ENCODE measurements around the gene HID1.
A peak's percentile ranks its signal among the peaks of the same experiment; 100 is the strongest.

The HID1 gene

DNA sequence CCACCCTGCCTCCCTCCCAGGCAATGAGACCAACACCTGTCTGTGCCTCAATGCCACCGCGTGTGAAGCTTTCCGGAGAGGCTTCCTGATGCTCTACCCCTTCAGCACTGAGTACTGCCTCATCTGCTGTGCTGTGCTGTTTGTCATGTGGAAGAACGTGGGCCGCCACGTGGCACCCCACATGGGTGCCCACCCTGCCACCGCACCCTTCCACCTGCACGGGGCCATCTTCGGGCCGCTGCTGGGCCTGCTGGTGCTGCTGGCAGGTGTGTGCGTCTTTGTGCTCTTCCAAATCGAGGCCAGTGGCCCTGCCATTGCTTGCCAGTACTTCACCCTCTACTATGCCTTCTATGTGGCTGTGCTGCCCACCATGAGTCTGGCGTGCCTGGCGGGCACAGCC lies 25.9 kb downstream of the HID1 start:
- DNase-seq = no peak

DNA sequence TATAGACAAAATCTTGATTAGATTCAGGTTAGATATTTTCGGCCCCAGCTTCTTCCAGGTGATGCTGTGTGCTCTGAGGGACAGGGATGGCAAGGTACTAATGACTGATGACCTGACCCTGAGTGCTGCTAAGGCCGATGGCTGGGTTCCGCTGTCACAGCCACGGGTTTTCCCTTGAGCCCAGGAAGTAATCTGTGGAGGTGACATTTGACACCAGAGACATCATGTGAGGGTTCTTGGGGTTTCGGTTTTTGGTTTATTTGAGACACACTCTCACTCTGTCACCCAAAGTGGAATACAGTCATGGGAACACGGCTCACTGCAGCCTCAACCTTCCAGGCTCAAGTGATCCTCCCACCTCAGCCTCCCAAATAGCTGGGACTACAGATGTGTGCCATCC lies 27.0 kb downstream of the HID1 start:
- no peak for DNase-seq

DNA sequence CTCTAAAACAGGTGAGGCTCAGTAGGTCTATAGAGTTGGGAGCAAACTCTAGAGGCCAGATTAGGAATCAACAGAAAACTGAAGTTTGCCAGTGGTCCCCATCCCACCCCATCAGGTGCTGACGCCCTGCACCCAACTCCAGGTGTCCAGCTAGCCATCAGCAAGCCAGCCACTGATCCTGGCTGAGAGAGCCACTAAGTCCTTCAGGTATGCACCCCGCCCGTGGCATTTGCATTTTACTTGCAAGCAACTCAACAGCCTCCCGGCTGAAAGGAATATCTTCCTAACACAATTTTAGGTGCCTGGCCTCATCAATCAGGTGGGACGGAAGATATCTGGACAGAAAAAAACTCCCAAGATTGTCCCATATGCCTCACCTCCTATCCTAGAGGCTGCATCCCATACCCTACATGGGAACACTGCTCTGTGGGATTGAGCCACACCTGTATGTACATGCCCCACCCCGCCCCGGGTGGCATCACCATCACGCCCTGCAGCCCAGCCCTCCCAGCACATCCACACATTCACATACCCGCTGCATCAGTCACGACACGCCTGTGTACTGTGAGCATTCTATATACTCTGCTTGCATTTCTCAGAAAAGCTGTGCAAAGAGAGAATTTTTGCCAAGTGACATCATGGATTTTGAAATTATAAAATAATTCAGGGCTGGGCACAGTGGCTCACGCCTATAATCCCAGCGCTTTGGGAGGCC lies 28.6 kb downstream of the HID1 start:
- DNase-seq = no peak

DNA sequence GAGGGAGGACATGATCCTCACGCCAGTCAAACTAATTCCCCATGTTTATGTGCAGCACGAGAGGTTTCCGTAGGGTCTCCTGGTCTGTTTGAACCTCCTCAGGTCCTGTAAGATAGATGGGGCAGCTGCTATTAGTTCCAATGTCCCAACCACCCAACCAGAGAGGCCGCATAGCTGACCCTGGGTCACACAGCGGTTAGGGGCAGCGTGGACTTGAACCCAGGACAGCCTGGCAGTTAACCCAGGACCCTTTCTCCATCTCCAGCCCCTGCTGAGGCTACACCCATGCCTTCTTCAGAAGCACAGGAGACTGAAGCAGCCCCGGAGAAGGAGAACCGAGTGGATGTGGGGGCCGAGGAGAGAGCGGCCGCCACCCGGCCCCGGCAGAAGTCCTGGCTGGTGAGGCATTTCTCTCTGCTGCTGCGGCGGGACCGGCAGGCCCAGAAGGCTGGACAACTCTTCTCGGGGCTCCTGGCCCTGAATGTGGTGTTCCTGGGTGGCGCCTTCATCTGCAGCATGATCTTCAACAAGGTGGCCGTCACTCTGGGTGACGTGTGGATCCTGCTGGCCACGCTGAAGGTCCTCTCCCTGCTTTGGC lies 31.3 kb downstream of the HID1 start:
- DNase-seq = no peak

DNA sequence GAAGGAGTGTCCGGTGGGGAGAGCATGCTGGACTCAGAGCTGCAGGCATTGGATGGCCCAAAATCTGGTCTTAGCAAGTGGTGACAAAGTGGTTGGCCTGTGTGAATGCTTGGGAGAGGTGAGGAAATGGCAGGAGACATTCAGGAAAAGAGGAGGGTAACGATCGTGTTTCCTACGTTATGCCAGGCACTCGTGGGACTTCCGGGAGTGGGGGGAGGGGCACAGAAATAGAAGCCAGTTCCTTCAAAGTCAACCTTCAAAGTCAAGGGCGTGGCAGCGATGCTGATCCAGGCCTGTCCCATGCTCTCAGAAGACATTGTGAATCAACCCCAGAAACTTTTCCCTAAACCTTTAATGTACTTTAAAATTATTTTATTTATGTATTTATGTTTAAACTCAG lies 33.0 kb downstream of the HID1 start:
- no peak for DNase-seq

DNA sequence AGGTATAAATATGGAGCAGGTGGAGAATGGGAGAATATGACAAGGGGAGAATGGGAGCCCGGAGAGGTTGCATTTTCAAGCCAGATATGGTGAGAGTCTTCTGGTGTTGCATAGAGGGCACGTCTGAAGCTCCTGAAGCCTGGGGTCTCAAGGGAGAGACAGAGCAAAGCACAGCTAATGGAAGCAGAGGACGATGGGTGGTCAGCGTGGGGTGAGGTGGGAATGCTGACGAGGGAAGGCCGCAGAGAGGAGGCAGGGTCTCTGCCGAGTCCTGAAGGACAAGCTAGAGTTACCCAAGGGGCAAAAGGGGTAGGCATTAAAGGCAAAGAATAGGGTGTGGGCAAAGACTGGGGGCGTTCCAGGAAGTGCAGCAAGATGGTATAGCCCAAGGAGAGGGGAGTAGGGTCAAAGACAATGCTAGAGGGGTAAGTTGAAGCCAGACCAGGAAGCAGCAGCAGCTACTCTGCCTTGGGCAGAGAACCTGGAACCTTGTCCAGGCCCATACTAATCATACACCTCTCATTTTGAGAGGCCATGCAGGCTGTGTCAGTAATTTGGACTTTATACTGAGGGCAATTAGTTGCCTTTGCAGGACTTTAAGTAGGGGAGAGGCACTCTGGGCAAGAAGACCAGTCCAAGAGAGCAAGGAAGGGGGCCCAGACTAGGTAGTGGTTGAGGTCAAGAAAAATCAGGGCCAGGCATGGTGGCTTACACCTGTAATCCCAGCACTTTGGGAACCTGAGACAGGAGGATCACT lies 34.2 kb downstream of the HID1 start:
- DNase-seq = no peak

DNA sequence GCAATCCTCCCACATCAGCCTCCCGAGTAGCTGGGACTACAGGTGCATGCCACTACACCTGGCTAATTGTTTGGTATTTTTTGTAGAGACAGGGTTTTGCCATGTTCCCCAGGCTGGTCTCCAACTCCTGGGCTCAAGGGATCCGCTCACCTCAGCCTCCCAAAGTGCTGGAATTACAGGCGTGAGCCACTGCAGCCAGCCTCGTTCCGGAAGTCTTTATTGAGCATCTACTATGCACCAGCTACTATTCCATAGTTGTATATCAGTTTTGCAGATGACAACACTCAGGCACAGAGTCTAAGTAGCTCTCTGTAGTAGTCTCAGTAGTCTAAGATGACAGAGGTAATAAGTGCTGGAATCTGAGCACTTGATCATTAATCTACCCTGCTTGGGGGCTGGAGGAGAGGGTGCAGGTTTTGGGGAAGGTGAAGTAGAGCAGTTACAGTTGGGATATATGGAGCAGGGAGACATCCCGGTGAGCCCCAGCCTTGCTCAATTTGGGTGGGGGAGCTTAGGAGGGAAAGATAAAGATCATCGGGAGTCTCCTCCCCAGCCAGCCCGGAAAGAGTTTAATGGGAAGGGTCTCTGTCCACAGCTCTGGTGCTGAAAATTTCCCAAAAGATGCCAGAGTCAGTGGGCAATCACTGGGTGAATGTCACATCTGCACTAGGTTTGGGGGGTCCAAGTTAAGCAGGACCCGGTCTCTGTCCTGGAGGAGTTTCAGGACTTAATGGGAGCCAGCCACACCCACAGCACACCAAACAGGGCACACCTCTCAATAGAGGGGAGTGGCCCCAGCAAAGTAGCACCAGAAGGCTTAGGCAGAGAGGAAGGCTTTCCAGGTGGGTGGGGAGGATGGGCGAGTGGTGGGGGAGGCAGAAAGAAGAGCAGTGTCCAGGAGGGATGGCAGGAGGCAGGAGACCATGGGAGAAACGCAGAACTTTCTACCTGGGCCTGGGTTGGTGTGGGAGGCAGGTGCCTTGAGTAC lies 35.2 kb downstream of the HID1 start:
- DNase-seq = no peak

DNA sequence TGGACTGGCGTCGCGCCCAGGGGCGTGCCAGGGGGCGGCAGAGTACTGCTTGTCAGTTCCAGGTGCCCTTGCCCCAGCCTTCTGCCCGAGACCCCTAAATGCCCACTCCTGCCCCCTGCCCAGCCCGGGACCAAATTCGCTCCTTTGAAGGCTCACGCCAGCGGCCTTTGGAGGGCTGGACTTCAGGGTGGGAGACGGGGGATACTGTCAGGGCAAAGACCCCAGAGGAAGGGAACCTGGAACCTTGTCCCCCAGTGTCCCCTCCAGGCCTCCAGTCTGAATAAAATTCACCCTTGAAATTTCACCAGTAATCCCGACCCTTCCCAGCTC lies 36.1 kb downstream of the HID1 start:
- DNase-seq = no peak

DNA sequence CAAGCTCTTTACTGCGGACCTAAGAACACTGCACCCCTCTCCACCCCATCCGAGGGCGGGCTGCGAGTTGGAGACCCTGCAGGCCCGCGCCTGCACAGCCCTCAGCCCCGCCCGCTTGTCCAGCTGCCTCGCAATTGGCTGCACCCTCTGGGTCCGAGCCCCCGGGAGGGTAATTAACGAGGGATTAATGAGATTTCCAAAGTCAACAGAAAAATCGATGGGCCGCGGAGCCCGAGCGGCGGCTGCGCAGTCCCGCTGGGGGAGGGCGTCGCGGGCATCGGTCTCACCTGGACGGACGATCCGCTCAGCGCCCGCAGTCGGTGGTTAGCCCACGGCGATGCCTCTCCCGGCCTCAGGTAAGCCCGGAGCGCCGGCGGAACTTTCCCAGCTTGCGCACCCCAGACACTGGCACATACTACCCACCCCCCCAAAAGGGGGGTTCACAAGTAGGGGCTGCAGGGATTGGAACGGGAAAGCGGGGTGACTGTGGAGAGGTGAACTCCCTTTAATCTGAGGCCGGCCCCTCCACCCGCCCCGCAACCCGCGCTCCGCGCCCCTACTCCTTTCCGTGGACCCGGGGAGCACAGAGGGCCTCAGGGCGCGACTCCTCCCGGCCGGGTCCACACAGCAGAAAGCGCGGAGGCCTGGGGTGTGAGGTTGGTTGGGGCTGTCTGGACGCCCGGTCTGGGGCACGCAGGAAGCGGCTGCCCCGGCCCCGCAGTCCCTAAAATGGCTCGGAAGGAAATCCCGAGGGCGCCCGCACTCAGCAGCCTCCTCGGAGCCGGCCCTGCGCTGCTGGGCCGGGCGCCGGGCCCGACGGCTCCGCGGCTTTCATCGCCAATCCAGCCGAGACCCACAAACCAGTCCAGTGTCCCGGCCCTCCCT lies 36.7 kb downstream of the HID1 start, which contains the start of gene OTOP3:
Gene OTOP3 (plus strand): TSS at position 314 of the 885 bp plus-strand sequence. CDS start 24 bp downstream, at position 338.
- DNase-seq = no peak

DNA sequence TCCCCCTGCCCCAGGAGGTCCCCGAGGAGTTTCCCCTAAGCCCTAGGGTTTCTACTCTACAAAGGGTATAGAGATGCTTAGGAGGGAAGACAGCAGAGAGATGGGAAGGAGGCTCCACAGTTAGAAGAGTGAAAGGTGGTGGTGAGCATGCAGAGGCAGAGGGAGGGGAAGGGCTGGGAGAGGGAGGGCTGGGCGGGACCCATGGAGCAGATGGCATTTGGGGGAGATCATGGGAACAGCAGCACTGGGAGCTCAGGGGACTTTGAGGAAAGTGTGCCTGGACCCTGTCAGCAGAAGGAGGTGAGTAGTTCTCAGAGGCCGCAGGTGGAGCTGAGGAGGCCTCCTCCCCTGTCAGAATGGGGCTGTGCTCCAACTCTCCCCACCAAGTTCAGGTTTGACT lies 37.5 kb downstream of the HID1 start:
- DNase-seq = no peak

DNA sequence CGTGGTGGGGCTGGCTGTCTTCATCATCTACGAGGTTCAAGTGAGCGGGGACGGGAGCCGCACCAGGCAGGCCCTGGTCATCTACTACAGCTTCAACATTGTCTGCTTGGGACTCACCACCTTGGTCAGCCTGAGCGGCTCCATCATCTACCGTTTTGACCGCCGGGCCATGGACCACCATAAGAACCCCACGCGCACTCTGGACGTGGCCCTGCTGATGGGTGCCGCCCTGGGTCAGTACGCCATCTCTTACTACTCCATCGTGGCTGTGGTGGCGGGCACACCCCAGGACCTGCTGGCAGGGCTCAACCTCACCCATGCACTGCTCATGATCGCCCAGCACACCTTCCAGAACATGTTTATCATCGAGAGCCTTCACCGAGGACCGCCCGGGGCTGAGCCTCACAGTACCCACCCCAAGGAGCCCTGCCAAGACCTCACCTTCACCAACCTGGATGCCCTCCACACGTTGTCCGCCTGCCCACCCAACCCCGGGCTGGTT lies 42.0 kb downstream of the HID1 start:
- DNase-seq = no peak

DNA sequence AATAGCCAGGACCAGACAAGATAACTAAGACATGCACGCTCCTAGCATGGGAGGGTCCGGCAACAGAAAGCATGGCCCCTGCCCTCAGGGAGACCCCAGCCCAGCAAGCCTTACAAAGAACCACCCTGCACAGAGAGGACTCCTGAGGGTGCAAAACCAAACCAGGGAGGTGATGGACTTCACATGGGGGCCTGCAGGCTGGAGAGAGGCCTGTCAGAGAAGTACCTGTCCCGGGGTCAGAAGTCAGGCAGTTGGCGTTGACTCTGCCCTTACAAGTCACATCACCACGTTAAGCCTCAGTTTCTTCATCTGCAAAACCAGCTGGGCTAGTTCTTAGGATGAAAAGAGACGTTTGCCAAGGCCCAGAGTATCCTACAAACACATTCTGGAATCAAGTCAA lies 43.8 kb downstream of the HID1 start:
- DNase-seq = no peak

DNA sequence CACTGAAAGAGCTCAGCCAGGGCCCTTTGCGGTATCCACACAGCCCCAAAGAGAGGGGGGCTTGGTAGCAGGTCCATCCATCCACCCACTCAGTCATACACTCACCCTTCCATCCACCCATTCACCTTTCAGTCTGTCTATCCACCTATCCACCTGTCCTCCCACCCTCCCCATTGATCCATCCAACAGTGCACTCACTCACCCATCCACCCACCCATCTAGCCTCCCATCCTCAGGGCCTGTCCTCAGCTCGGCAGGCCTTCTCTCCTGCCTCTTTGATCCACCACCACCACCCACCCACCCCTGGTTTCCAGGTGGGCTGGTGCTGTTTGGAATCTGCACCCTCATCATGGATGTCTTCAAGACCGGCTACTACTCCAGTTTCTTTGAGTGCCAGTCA lies 47.3 kb downstream of the HID1 start:
- no peak for DNase-seq

DNA sequence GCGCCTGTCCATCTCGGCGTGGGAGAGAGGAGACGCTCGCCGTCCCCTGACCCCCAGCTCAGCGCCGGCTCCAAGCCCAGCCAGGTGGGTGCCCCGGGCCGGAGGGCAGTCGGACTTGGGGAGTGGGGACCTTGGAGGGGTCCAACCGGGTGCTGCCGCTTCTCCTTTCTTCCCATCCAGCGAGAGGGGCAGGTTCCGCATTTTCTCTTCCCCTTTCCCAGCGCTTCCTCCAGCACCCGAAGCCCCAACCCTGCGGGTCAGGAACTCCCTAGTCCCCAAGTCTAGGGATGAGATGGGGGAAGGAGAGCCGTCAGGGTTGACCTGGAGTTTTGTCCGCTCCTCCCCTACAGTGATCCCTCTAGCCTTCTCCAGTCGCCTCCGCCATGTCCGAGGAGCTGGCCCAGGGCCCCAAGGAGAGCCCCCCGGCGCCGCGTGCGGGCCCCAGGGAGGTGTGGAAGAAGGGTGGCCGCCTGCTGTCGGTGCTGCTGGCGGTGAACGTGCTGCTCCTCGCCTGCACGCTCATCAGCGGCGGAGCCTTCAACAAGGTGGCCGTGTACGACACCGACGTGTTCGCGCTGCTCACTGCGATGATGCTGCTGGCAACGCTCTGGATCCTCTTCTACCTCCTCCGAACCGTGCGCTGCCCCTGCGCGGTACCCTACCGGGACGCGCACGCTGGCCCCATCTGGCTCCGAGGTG lies 48.2 kb downstream of the HID1 start, which contains the start of gene OTOP2:
Gene OTOP2 (plus strand): TSS at position 24 of the 699 bp plus-strand sequence. CDS start 360 bp downstream, at position 384.
- DNase-seq = peak; percentile 17

DNA sequence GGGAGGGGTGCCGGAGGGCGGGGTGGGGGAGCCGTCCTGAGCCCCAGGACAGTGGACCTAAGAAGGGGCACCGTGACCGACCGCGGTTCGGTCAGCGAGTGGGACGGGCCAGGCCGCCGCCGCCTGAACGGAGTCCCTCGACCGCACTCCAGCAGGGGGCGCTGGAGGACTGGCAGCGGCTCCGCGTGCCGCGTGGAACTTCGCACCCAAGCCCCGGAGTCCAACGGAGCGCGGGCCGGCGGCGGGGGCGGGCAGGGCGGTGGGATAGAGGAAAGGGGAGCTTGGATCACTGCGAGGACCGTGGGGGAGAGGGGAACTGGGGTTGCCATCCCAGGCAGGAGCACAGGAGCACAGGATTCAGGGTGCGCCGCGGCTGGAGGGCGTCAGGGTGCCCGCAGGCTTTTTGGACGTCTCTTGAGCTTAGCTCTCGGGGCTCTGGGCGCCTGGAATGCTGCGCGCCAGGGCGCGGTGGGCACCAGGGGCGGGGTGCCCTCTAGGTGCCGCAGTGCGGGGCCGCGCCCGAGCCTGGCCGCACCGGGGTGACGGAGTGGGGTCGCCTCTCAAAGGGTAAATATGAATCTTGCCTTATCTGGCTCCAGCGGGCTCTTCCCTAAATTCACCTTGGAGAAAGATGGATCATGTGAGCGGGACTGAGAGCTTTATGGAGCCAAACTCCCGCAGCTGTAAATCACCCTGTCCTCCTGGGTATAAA lies 48.9 kb downstream of the HID1 start:
- DNase-seq = peak; percentile 69

DNA sequence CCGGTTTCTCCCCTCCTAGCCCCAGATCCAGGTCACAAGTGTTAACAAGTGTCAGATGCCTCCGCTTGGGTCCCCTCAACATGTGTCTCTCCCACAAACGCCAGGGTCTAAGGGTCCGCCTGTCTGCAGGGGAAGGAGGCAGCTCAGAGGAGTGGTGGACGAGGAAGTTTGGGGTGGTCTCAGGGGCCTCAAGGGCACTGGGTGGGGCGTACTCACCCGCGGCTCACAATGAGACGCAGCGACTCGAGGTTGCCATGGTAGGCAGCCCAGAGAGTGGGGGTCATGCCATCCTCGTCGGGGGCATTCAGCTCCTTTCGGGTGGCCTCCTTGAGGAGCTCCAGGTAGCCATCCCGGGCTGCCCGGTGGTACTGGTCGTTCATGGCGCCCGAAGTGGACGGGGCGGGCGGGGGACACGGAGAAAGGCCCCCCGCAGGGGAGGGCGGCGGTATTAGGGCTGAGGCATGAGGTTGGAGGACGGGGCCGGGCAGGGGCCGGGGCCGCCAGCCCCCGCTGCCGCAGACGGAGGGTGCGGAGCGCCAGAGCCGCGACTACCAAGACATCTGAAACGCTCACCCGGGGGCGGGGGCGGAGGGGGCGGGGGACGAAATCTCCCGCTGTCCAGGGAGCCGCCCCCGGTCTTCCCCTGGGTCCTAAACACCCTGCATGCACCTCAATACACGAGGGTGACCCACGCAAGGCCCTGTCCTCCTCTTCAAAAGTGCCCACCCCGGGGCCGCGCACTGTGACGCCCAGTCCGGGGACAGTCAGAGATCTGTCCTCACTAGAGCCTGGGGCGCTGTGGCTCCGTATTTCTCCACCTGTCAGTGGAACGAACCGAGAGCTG lies 49.6 kb downstream of the HID1 start, which contains the start of gene USH1G:
Gene USH1G (minus strand): TSS at position 562 of the 844 bp plus-strand sequence. CDS start 182 bp downstream, at position 380.
- no peak for DNase-seq

DNA sequence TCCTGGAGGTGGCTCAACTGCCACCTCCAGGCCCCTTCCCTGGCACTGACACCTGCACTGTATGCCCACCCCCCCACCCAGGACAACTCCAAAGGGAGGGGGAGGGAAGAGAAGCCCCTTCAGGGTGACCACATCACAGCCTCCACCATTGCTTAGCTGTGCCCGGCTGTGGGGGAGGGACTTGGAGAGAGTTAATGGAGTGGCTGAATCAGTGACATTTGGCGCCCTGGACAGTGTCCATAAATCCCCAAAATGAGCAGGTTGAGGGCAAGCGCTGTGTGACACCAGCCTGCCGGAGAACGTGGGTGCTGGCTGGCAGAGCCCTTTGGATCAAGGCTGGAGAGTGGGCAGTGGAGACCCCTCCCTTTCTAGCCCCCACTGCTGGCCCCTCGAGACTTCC lies 50.4 kb downstream of the HID1 start:
- DNase-seq = no peak

DNA sequence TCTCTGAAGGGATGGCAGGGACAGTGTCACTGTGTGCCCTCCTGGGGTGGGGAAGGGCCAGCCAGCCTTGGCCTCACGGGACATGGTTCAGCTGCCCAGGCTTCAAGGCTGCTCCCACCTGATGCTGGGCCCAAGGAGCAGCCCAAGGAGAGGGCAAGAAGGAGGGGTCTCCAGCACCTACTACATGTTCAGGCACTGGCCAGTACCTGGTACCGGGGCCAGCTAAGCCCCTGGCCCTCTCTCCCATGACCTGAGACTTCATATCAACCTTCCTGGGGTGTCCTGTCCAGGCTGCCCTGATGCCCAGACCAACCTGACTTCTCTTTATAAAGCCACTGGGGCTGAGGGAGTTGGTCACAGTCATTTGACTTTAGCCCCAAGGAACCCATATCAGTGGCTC lies 50.8 kb downstream of the HID1 start:
- no peak for DNase-seq

DNA sequence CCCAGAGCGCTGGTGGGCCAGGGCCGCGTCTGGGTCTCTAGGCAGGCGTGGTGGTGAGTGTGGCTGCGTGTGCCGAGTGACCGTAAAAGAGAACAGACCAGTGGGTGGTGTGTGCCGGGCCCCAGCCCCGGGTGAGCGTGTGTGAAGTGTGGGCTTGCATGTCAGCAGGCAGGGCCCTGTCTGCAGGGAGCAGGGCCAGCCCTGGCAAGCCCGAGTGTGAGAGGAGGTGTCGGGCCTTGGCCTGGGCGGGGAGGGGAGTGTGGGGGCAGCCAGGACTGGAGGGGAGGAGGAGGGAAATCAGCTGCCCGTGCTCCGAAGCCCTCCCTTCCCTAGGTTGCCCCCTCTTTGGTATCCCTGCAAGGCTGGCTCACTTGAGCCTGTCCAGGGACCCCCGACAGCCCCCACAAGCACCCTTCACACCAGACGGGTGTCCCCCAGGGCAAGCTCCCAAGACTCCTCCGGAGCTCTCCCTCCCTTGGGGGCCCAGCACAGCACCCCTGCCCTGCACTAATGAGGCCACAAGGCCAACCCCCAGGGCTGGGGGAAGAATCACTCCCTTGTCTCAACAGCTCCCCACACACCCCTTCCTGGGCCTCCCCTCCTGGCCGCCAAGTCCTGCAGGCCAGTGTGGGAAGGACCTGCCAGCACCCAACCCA lies 51.4 kb downstream of the HID1 start:
- DNase-seq = no peak
